Dedifferentiated amniotic fluid mesenchymal stem cell (primary cell): Measurements from ENCODE around the gene NFAT5.

Source experiments
- DNase-seq: peaks from one replicate; pipeline ENCODE4 v3.0.0-alpha.2; 2016; ENCODE audit errors: extremely low spot score

The NFAT5 gene

DNA sequence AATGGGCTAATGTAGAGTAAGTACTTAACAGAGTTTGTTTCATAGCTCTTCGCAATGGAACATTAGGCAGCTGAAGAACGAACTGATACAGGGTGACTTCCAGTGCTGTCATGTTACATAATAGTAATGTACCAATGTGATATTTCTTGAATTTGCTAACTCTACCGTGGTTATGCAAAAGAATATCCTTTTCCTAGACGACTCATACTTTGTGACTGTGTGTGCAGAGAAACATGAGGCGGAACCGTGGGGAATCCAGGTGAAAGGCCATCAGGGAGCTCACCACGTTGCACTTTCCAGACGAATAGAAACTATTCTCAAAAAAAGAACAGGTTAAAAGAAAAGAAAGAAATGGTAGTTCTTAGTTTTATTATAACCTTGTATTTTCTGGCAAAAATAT lies 175.8 kb downstream of the NFAT5 start:
- no peak for DNase-seq

DNA sequence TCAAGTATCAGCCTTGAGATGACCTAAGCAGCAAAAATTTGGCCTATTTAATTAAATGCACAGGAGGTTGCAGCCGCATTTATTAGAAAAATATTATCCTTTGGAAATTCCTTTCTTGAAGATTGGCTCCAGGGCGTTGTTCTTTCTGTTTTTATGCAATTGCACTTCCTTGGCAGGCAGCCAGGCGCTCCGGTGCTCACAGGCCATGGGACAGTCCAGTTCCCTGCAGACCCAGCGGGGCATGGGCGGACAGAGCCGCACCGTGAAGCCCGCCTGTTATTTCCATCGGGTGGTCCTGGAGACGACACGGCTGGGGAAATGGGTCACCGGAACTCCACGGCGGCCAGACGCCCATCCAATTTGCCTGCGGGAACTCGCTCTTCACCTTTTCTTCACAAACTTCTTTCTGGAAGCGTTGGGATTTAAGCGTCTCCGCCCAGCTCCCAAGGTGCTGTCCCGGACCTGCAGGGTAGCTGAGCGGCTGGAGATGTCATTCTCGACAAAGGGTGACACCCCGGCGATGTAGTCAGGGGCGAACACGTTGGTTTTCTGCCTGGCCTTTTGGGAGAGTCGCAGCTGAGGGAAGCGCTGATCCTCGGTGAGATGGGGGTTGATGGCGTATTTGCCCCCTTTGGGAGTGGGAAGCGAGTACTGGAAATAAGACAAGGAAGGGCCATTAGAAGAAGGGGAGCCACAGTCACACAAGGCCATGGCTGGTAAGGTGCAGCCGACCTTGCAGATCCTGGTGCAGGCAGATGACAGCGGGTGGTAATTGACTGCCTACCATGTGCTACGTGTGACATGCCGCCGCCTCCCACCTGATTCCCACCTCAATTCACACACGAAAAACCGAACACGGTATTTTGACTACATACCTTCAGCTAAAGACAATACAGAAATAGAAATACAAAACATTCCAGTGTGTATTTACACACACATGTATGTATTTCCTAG lies 176.5 kb downstream of the NFAT5 start:
- DNase-seq = no peak

GRCh38 chr16:69744363-69745231 lies 178.8 kb downstream of the NFAT5 start:
- DNase-seq = no peak

GRCh38 chr16:69745232-69745612 lies 179.5 kb downstream of the NFAT5 start:
- DNase-seq = no peak

- no peak for DNase-seq
Measured at GRCh38 chr16:69745959-69746358, 180.2 kb downstream of the NFAT5 start.

DNA sequence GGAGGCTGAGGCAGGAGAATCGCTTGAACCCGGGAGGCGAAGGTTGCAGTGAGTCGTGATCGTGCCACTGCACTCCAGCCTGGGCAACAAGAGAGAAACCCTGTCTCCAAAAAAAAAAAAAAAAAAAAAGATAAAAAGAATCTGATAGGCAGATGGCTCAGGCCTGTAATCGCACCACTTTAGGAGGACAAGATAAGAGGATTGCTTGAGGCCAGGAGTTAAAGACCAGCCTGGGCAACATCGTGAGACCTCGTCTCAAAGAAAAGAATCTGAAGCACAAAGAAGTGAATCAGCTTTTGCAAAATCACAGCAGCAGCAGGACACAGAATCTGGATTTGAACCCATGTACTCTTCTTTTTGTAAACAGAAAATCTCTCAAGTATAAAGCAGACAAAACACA lies 181.3 kb downstream of the NFAT5 start:
- DNase-seq = no peak

GRCh38 chr16:69748694-69749345 lies 183.1 kb downstream of the NFAT5 start:
- no peak for DNase-seq

- DNase-seq = no peak
Measured at GRCh38 chr16:69754143-69754468, 188.3 kb downstream of the NFAT5 start.
